NCI-H128 (cell line): ENCODE measurements around the gene CAPN11.
"Not testable (repeated sequence)": the region's sequence is repeated elsewhere in the genome, so short reads cannot be mapped to it uniquely, and the experiment has no call there.

Source experiments
- DNase-seq: peaks from one replicate; lab custom pipeline; 2025; ENCODE audit not compliant: unreplicated experiment; lab: John Stamatoyannopoulos, UW

The CAPN11 gene

DNA sequence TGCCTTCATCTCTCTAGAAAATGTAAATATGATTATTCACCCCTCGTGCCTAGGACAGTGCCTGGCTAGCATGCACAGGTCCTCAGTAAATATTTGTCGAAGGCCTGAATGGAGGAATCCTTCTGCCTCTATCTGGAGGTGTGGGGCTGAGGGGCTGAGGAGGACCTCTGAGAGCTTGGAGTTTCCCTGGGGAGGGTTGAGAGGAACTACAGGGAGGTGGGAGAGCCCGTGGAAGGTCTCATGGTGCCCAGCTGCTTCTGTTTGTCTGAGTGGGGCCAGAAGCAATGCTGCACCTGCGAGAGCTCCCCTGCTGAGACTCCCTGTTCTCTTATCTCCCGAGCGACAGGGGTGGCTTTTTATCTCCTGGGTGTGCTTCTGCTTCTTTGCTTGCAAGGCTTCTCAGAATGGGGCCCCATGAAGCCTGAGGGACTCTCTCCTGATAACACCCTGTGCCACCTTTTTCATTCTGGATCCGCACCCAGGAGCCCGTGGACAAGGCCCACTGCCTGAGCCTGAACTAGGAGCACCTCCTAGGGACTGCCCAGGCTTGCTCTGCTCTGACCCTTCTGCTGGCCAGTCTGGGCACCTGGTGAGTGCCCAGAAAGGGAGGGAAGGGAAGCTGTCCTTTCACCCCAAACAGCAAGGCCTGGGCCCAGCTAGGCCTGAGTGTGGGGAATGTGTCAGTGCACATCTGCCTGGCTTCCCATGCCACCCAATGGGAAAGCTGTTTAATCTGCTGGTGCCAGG is 67.1 kb downstream of the CAPN11 start:
- no peak for DNase-seq

DNA sequence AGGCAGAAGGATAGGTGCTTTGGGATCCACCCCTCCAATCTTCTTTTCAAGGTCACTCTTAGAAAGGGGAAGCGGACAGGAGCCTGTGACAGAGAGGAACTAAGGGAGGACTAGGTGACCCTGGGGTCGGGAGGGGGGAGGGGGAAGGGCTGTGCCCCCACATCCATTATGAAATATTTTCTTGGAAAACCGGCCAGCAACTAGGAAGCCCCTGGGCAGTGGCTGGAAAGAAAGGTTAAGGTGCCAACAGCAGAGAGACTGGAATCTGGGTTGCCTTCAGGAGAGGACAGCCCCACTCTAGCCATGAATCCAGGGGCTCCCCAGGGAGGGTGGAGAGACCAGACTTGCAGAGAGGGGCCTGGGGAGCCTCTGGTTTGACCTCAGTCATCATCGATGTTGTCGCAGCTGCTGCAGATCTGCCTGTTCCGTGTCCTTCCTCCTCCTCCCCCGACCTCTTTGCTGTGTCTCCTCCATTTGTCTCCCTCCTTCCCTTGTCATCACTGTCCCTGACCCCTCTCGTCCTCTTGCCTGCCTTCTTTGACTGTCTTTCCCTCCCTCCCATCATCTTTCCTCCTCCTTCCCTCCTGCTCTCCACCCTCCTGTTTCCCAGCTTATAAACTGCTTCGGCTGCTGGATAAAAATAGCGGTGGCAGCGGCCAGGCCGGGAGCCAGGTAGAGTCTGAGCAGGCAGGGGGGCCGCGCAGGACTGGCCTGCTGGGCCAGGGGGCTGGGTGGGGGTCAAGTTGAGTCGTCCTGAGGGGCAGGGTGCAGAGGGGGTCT is 67.9 kb downstream of the CAPN11 start:
- DNase-seq, result no peak

DNA sequence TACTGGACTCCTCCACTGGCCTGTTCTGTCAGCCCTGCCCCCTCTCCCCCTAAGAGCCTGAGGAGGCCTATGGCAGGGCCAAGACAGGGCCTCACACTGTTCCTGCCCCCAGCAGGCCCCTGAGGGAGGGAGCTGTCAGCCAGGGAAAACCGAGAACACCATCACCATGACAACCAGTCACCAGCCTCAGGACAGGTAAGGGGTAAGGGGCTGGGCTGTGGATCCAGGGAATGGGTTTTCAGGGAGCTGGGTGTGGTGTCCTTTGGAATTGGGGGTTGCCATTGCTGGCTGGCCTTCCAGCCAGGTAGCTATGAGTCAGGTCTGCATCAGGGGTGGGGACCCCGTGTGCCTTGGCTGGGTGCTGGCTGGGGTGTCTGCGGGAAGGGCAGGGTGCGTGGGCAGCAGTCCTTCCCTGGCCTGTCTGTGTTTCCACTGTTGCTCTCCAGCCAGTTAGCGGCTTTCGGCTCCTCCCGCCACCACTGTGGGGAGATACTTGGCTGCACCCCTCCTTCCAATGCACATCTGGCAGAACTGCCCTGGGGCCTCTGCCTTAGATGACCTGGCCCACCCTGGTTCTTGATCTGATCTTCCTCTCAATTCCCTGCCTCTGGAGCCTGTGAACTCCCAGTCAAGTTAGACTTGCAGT is 68.7 kb downstream of the CAPN11 start:
- DNase-seq, result no peak

DNA sequence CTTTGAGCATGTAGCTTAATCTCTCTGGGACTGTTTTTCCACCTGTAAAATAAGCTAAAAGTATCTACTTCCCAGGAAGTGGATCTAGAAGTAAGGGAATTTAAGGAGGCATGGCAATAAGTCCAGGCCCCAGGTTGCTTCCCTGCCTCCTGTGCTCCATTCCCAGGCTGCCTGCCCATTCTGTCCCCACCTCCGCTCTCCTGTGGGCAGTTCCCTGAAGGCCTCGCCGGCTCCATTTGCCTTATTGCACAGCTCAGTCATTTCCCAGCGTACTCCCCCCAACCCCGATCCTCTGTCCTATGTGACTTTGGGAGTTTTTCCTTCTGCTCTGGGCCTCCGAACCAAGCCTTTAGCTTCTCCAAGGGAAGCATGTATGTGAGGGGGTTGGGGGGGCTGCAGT is 69.4 kb downstream of the CAPN11 start:
- DNase-seq, result no peak

DNA sequence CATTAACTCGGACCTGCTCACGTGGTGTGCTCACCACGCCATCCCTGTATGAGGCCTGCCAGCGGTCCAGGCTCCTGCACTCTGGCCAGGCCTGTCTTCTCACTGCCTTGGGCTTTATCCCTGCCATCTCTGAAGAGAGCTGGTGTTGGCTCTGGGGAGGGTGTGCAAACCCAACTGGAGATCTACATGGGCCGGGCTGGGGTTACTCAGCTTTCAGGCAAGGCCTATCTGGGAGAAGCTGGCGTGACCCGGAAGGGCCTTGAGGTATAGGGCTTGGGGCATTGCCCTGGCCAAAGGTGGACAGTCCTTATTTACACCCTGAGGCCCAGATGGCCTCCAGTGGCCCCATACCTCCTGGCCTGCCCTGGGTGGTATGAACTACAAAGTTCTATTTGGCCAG is 69.8 kb downstream of the CAPN11 start:
- DNase-seq, result no peak

DNA sequence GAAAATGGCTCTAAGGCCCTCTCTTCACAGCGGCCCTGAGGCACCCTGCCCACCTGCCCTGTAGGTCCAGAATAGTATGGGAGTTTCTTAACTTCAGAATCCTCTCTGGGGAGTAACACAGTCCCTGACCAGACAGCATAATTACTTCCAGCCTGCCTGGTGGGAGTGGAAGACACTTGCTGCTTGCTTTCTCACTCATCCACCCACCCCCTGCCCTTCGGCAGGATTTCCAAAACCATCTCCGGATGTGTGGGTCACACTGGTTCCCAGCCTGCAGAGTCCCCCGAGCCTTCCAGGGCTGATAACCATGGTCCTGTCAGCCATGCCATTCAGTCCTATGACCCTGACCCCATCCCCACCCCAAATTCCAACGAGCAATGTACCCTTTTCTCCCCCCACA is 70.2 kb downstream of the CAPN11 start:
- DNase-seq, result no peak

DNA sequence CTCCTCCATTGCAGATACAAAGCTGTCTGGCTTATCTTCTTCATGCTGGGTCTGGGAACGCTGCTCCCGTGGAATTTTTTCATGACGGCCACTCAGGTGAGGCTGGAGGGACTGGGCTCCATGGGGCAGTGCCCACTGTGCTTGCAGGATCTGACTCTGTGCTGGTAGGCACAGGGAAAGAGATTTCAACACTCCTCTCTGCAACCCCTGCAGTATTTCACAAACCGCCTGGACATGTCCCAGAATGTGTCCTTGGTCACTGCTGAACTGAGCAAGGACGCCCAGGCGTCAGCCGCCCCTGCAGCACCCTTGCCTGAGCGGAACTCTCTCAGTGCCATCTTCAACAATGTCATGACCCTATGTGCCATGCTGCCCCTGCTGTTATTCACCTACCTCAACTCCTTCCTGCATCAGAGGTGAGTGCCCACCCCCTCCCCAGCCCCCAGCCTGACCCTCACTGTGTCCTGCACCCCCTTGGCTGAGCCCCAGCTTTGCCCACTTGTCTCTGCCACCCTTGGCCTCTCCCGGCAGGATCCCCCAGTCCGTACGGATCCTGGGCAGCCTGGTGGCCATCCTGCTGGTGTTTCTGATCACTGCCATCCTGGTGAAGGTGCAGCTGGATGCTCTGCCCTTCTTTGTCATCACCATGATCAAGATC is 70.9 kb downstream of the CAPN11 start:
- DNase-seq, result no peak

DNA sequence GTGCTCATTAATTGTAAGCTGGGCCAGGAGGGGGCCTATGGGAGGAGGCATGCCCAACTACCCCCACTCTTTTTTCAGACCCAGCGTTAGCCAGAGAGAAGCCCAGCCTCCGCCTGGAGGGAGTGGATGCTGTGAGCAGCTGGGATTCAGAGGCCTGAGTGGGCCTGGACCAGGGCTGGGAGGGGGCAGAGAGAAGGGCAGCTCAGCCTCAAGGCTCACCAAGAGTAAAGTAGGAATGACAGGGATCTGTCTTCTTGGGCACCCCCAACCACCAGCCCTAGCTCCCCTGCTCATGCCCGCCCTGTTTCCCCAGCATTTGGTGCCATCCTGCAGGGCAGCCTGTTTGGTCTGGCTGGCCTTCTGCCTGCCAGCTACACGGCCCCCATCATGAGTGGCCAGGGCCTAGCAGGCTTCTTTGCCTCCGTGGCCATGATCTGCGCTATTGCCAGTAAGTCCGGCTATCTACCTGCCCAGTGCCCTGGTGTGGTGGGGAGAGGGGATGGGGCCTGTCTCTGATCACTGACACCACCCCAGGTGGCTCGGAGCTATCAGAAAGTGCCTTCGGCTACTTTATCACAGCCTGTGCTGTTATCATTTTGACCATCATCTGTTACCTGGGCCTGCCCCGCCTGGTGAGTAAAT is 71.5 kb downstream of the CAPN11 start:
- no peak for DNase-seq

DNA sequence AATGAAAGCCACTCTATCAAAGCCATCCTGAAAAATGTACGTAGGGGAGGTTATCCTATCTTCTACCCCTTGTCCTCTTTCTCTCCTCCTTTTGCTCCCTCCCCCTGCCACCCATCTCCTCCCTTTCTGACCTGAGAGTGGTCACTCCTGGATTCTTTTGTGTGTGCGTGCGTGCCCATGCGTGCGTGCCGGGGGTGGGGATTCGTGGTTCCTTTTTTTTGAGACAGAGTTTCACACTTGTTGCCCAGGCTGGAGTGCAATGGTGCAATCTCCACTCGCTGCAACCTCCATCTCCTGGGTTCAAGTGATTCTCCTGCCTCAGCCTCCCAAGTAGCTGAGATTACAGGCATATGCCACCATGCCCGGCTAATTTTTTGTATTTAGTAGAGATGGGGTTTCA is 72.8 kb downstream of the CAPN11 start:
- DNase-seq, result not testable (repeated sequence)

DNA sequence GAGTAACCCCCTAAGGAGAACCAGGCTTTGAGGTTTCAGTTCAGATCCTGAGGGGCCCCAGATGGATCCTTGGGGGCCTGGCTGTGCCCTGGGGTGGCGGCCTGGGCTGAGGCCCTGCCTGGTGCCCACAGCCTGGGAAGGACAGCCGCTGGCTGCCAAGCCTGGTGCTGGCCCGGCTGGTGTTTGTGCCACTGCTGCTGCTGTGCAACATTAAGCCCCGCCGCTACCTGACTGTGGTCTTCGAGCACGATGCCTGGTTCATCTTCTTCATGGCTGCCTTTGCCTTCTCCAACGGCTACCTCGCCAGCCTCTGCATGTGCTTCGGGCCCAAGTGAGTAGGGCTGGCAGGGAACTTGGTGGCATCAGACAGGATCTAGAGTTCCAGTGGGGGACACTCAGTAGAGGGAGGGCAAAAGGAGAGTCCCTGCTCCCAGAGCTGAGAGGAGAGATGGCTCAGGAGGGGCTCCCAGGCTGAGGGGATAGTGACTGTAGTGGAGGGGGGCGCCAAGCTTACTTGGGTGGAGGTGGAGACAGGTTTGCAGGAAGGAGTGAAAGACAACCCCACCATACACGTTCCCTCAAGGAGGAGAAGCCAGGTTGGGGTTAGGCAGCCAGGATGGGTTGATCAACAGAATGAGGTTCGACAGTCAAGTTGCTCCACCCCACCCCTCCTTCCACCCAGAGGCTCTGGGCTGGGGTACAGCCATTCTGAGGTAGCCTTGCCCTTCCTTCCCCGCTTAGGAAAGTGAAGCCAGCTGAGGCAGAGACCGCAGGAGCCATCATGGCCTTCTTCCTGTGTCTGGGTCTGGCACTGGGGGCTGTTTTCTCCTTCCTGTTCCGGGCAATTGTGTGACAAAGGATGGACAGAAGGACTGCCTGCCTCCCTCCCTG is 74.3 kb downstream of the CAPN11 start:
- DNase-seq, result no peak

DNA sequence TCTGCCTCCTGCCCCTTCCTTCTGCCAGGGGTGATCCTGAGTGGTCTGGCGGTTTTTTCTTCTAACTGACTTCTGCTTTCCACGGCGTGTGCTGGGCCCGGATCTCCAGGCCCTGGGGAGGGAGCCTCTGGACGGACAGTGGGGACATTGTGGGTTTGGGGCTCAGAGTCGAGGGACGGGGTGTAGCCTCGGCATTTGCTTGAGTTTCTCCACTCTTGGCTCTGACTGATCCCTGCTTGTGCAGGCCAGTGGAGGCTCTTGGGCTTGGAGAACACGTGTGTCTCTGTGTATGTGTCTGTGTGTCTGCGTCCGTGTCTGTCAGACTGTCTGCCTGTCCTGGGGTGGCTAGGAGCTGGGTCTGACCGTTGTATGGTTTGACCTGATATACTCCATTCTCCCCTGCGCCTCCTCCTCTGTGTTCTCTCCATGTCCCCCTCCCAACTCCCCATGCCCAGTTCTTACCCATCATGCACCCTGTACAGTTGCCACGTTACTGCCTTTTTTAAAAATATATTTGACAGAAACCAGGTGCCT is 75.0 kb downstream of the CAPN11 start:
- DNase-seq, result no peak
